Activated CD4-positive, alpha-beta T cell treated with anti-CD3 and anti-CD28 coated beads, Interleukin-2, amount 50 U/mL, for 4 hours (primary cell): ENCODE data around the gene ATF7.

ENCODE experiments used
- DNase-seq, 2 experiments: peaks; one replicate each; pipeline ENCODE4 v3.0.0-alpha.2; 2020

The ATF7 gene

GRCh38 chr12:53480491-53481442 is 145.4 kb downstream of the ATF7 start:
- DNase-seq: no peak

GRCh38 chr12:53479331-53479730 is 146.9 kb downstream of the ATF7 start:
- DNase-seq: no peak

GRCh38 chr12:53478865-53479264 is 147.3 kb downstream of the ATF7 start:
- no peak for DNase-seq

GRCh38 chr12:53476769-53477209 is 149.4 kb downstream of the ATF7 start:
- no peak for DNase-seq

- DNase-seq: no peak
These were observed 151.4 kb downstream of the ATF7 start for GRCh38 chr12:53474819-53475218.

GRCh38 chr12:53474077-53474476 is 152.1 kb downstream of the ATF7 start:
- no peak for DNase-seq

- DNase-seq: no peak
These were observed 154.1 kb downstream of the ATF7 start for GRCh38 chr12:53472056-53472582.

- no peak for DNase-seq
These were observed 157.9 kb downstream of the ATF7 start for GRCh38 chr12:53468282-53468681.

- DNase-seq: no peak
These were observed 158.3 kb downstream of the ATF7 start for GRCh38 chr12:53467880-53468279.

- no peak for DNase-seq
These were observed 159.1 kb downstream of the ATF7 start for GRCh38 chr12:53467082-53467481.

- no peak for DNase-seq
These were observed 159.5 kb downstream of the ATF7 start for GRCh38 chr12:53466640-53467039.

- no peak for DNase-seq
These were observed 160.5 kb downstream of the ATF7 start for GRCh38 chr12:53465679-53466078.

GRCh38 chr12:53464685-53465418 is 161.3 kb downstream of the ATF7 start:
- DNase-seq: no peak

GRCh38 chr12:53463802-53464560 is 162.2 kb downstream of the ATF7 start:
- no peak for DNase-seq

GRCh38 chr12:53462935-53463334 is 163.2 kb downstream of the ATF7 start:
- no peak for DNase-seq

- DNase-seq: no peak
These were observed 164.6 kb downstream of the ATF7 start for GRCh38 chr12:53461591-53461990.

- DNase-seq: no peak
These were observed 165.1 kb downstream of the ATF7 start for GRCh38 chr12:53461059-53461458.

- DNase-seq: no peak
These were observed 167.1 kb downstream of the ATF7 start for GRCh38 chr12:53459097-53459496.
